Body of pancreas (tissue), 4 donors: ENCODE measurements around the gene EPHA4. TPM values are rescaled to one million over a fixed set of nuclear protein-coding genes. Genes with fewer than 3 reads are reported as not detected.

Source experiments
- ATAC-seq: fragments of 150-250 bp; one replicate; pipeline ENCODE4 v1.9.1; 2016
- DNase-seq, 4 donors: peaks; one replicate each; pipeline ENCODE4 v3.0.0-alpha.2; 2019
- H3K27ac ChIP-seq, 4 donors: fragments of 200-600 bp; sonication (generic); 1 replicate in 3 of 4; 2 replicates in 1 of 4; pipeline versions ENCODE4 v1.5.1 to v1.6.1; 2016 to 2019; ENCODE audit warnings: mild to moderate bottlenecking in 1 of 4, mixed read lengths in 1 of 4, moderate library complexity in 1 of 4
- H3K27me3 ChIP-seq, 2 donors: fragments of 200-600 bp; sonication (generic); one replicate each; pipeline ENCODE4 v1.6.0; 2016; ENCODE audit warnings: mild to moderate bottlenecking in 1 of 2
- H3K36me3 ChIP-seq, 2 donors: fragments of 200-600 bp; sonication (generic); replicated peaks in 1 of 2; 2 replicates each; pipeline ENCODE4 v1.5.1; 2016; ENCODE audit warnings: low read depth in 2 of 2; ENCODE audit not compliant: insufficient read depth in 1 of 2
- H3K4me1 ChIP-seq: fragments of 200-600 bp; sonication (generic); one replicate; pipeline ENCODE4 v1.6.0; 2016
- H3K4me3 ChIP-seq, 2 donors: fragments of 200-600 bp; sonication (generic); 1 replicate in 1 of 2; 2 replicates in 1 of 2; pipeline ENCODE4 v1.5.1; 2016 to 2019
- H3K9me3 ChIP-seq, 3 donors: fragments of 200-600 bp; sonication (generic); 1 replicate in 2 of 3; 2 replicates in 1 of 3; pipeline ENCODE4 v1.5.1; 2016
- CTCF ChIP-seq, 7 experiments: fragments of 450-650 bp in 4 of 7; fragments of 200-600 bp in 3 of 7; sonication (generic) in 3 of 7; IDR thresholded peaks; one replicate each; pipeline ENCODE4 v1.5.1; 2016 to 2019; ENCODE audit warnings: antibody characterized with exemption in 7 of 7
- POLR2A ChIP-seq, 3 donors: fragments of 450-650 bp; IDR thresholded peaks; one replicate each; pipeline ENCODE4 v1.6.1; 2016; ENCODE audit warnings: antibody characterized with exemption in 3 of 3, mild to moderate bottlenecking in 2 of 3
- WGBS, 2 donors: methylation state at CpG; one replicate each; pipeline ENCODE4 v1.1.5; 2017; 5-methylcytosine and 5-hydroxymethylcytosine counted together
- intact Hi-C: fragments of 100-400 bp; cut with DNase I; formaldehyde crosslinking; loops from one replicate; pipeline ENCODE4 v1.15.1; 2023
- total RNA-seq, 2 donors: library from RNA; depleted of rRNA; stranded (reverse); fragments of >200 nt; gene quantifications; one replicate each; pipeline ENCODE4 v1.1.0, GENCODE V29; 2016

EPHA4 gene
- total RNA-seq, 2 donors from 2014 or later, result 4.0 to 5.2 TPM

- intact Hi-C loops, result loop anchor here (5.0 to 10.0 kb wide), 3 partner anchors 878 to 1836 kb away; no protein-coding TSS in a partner anchor
- TF ChIP-seq CTCF (IDR thresholded peaks at IDR 0.05) (no peak), POLR2A (IDR thresholded peaks at IDR 0.05) (no peak)
- H3K4me3 ChIP-seq, result no peak overlapping the region
- DNase-seq, result peak in 1 of 4 donors; percentile 3
- peaks cover 0 to 39% of the 10 kb centered on the region in 2 donors for H3K27me3 ChIP-seq
- peaks cover 31% of the 10 kb centered on the region for H3K4me1 ChIP-seq
- H3K9me3 ChIP-seq, result no peaks in the 10 kb centered on the region
- ATAC-seq, result no peak
- H3K27ac ChIP-seq, result no peak overlapping the region
- H3K36me3 ChIP-seq, result no peaks in the 10 kb centered on the region
- 7 to 8% methylated on average over 30 of the region's 30 CpGs for WGBS, 2 donors
Observed at GRCh38 chr2:221570321-221570935, 1.7 kb downstream of the EPHA4 start.

- peaks cover 31% of the 10 kb centered on the region for H3K4me1 ChIP-seq
Observed at GRCh38 chr2:221569871-221570270, 2.2 kb downstream of the EPHA4 start.

GRCh38 chr2:221569425-221569845 is 2.7 kb downstream of the EPHA4 start:
- Histone ChIP-seq H3K9me3 (no peaks in the 10 kb centered on the region), H3K4me3 (no peak overlapping the region), H3K36me3 (no peaks in the 10 kb centered on the region), H3K27me3 (peaks cover 0 to 34% of the 10 kb centered on the region in 2 donors), H3K27ac (no peak overlapping the region), H3K4me1 (peaks cover 31% of the 10 kb centered on the region)
- intact Hi-C loops, result no loop called here
- no peak for ATAC-seq
- DNase-seq, result no peak
- TF ChIP-seq POLR2A (IDR thresholded peaks at IDR 0.05) (no peak), CTCF (IDR thresholded peaks at IDR 0.05) (no peak)
- 17 to 47% methylated on average over 14 of the region's 14 CpGs for WGBS, 2 donors

More at GRCh38 chr2:221569871-221570270, 2.2 kb downstream of the EPHA4 start:
- TF ChIP-seq CTCF (IDR thresholded peaks at IDR 0.05) (no peak), POLR2A (IDR thresholded peaks at IDR 0.05) (no peak)
- DNase-seq (no peak), ATAC-seq (no peak)
- Histone ChIP-seq H3K36me3 (no peaks in the 10 kb centered on the region), H3K27me3 (peaks cover 0 to 36% of the 10 kb centered on the region in 2 donors), H3K9me3 (no peaks in the 10 kb centered on the region), H3K4me3 (no peak overlapping the region), H3K27ac (no peak overlapping the region)
- intact Hi-C loops, result loop anchor here (5.0 to 10.0 kb wide), 3 partner anchors 878 to 1835 kb away; no protein-coding TSS in a partner anchor
- 9 to 21% methylated on average over 8 of the region's 8 CpGs for WGBS, 2 donors

- ATAC-seq (no peak), DNase-seq (no peak)
- intact Hi-C loops, result no loop called here
- no peaks in the 10 kb centered on the region for H3K9me3 ChIP-seq
- TF ChIP-seq POLR2A (IDR thresholded peaks at IDR 0.05) (no peak), CTCF (IDR thresholded peaks at IDR 0.05) (no peak)
- peaks cover 23% of the 10 kb centered on the region for H3K4me1 ChIP-seq
- H3K27me3 ChIP-seq, result peaks cover 0 to 34% of the 10 kb centered on the region in 2 donors
- no peak overlapping the region for H3K4me3 ChIP-seq
- no peaks in the 10 kb centered on the region for H3K36me3 ChIP-seq
- 89 to 90% methylated on average over 3 of the region's 3 CpGs for WGBS, 2 donors
- no peak overlapping the region for H3K27ac ChIP-seq
Observed at GRCh38 chr2:221568299-221568698, 3.8 kb downstream of the EPHA4 start.

GRCh38 chr2:221567809-221568208 is 4.3 kb downstream of the EPHA4 start:
- ATAC-seq, result no peak
- TF ChIP-seq CTCF (IDR thresholded peaks at IDR 0.05), result no peak
- Histone ChIP-seq H3K4me3 (no peak overlapping the region), H3K27ac (no peak overlapping the region), H3K27me3 (peaks cover 0 to 34% of the 10 kb centered on the region in 2 donors), H3K36me3 (no peaks in the 10 kb centered on the region), H3K9me3 (no peaks in the 10 kb centered on the region), H3K4me1 (peaks cover 23% of the 10 kb centered on the region)
- intact Hi-C loops, result no loop called here
- DNase-seq, result no peak
- 87 to 90% methylated on average over 1 of the region's 1 CpG for WGBS, 2 donors
